ENCODE measurements around the gene GFY.

GFY gene

GRCh38 chr19:49428547-49429451, 3.6 kb downstream of the GFY start:
- no peak for DNase-seq

GRCh38 chr19:49430172-49430677, 5.0 kb downstream of the GFY start:
- DNase-seq = peak; percentile 16

- peak; percentile 25 for DNase-seq
Measured at GRCh38 chr19:49430678-49431329, 5.6 kb downstream of the GFY start.

- DNase-seq = no peak
Measured at GRCh38 chr19:49431330-49431749, 6.2 kb downstream of the GFY start.

GRCh38 chr19:49432141-49433073, 7.2 kb downstream of the GFY start:
- peak; percentile 43 for DNase-seq

GRCh38 chr19:49433240-49433901, 8.2 kb downstream of the GFY start:
- DNase-seq = no peak

- DNase-seq = no peak
Measured at GRCh38 chr19:49434907-49435583, 9.9 kb downstream of the GFY start.

- no peak for DNase-seq
Measured at GRCh38 chr19:49435670-49436069, 10.5 kb downstream of the GFY start.

- no peak for DNase-seq
Measured at GRCh38 chr19:49436381-49437017, 11.3 kb downstream of the GFY start.

- no peak for DNase-seq
Measured at GRCh38 chr19:49437231-49437630, 12.0 kb downstream of the GFY start.

- no peak for DNase-seq
Measured at GRCh38 chr19:49438261-49438660, 13.1 kb downstream of the GFY start.

- no peak for DNase-seq
Measured at GRCh38 chr19:49439836-49440235, 14.6 kb downstream of the GFY start.

GRCh38 chr19:49440439-49441209, 15.4 kb downstream of the GFY start:
- DNase-seq = no peak

GRCh38 chr19:49441210-49441959, 16.2 kb downstream of the GFY start, which contains the start of gene SLC17A7:
Gene SLC17A7 (minus strand): TSS chr19:49441527. CDS start chr19:49441379, 148 bp downstream.
- DNase-seq = peak; percentile 54

GRCh38 chr19:49441960-49442350, 16.8 kb downstream of the GFY start:
- no peak for DNase-seq

- DNase-seq = peak; percentile 62
Measured at GRCh38 chr19:49442354-49442753, 17.2 kb downstream of the GFY start.

GRCh38 chr19:49442771-49443365, 17.7 kb downstream of the GFY start:
- DNase-seq = peak; percentile 90

- peak; percentile 96 for DNase-seq
Measured at GRCh38 chr19:49443366-49444099, 18.3 kb downstream of the GFY start.
